Measurements from ENCODE around the gene SPOCK3. TPM values are rescaled to one million over a fixed set of nuclear protein-coding genes. Genes with fewer than 3 reads are reported as not detected.

SPOCK3 gene
- total RNA-seq, 1 experiment from 2014 or later: 0.24 TPM

DNA sequence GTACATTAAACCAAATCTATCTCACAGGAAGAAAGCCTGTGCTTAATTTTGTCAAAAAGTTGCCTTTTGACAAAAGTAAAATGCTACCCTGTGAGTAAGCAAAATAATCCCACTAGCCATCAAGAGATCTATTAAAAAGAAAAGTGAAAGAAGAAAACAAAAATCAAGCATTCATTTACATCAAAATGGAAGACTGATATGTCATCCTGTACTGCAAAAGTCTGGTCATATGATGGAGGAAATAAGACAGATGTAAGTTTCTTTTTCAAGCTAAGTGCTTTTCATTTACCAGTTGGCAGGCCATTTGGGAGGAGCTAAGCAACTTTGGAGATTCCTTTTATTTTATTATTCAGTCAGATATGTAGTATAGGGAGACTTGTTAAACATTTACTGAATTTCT lies 387.4 kb downstream of the SPOCK3 start:
- Mint-ChIP-seq H3K9me3 (peaks cover 35% of the 10 kb centered on the region), H3K4me1 (peaks cover 4% of the 10 kb centered on the region), H3K36me3 (peaks cover 47% of the 10 kb centered on the region), H3K27me3 (ENCODE audit: low read depth) (no peaks in the 10 kb centered on the region; the same call in 1 of the 2 replicates), H3K4me3 (no peak overlapping the region), H3K27ac (no peak overlapping the region)
- ATAC-seq (no peak), DNase-seq (ENCODE audit: low spot score) (no peak)
- no peak for TF ChIP-seq TEAD1 (CRISPR knock-in tag; IDR thresholded peaks at IDR 0.05)
- TF ChIP-seq NFE2L1 (CRISPR knock-in tag; IDR thresholded peaks at IDR 0.05): no peak
- TF ChIP-seq, protein P1, sequence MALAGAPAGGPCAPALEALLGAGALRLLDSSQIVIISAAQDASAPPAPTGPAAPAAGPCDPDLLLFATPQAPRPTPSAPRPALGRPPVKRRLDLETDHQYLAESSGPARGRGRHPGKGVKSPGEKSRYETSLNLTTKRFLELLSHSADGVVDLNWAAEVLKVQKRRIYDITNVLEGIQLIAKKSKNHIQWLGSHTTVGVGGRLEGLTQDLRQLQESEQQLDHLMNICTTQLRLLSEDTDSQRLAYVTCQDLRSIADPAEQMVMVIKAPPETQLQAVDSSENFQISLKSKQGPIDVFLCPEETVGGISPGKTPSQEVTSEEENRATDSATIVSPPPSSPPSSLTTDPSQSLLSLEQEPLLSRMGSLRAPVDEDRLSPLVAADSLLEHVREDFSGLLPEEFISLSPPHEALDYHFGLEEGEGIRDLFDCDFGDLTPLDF (CRISPR knock-in tag; IDR thresholded peaks at IDR 0.05): no peak
- TF ChIP-seq, protein P2, sequence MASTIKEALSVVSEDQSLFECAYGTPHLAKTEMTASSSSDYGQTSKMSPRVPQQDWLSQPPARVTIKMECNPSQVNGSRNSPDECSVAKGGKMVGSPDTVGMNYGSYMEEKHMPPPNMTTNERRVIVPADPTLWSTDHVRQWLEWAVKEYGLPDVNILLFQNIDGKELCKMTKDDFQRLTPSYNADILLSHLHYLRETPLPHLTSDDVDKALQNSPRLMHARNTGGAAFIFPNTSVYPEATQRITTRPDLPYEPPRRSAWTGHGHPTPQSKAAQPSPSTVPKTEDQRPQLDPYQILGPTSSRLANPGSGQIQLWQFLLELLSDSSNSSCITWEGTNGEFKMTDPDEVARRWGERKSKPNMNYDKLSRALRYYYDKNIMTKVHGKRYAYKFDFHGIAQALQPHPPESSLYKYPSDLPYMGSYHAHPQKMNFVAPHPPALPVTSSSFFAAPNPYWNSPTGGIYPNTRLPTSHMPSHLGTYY (CRISPR knock-in tag; IDR thresholded peaks at IDR 0.05): no peak
- no peak for TF ChIP-seq JAZF1 (CRISPR knock-in tag; IDR thresholded peaks at IDR 0.05)
- ChIA-PET POLR2A (no interaction called here), CTCF (no interaction called here)

DNA sequence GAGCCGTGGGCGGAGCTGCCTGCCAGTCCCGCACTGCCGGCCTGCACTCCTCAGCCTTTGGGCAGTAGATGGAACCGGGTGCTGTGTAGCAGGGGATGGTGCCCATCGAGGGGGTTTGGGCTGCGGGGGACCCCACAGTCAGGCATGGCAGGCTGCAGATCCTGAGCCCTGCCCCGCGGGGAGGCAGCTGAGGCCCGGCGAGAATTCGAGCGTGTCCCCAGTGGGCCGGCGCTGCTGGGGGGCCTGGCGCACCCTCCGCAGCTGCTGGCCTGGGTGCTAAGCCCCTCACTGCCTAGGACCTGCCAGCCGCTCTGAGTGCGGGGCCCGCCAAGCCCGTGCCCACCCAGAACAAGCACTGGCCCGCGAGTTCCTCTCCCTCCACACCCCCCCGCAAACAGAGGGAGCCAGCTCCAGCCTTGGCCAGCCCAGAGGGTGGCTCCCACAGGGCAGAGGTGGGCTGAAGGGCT lies 391.5 kb downstream of the SPOCK3 start:
- Mint-ChIP-seq H3K9me3 (peaks cover 24% of the 10 kb centered on the region), H3K36me3 (peaks cover 21% of the 10 kb centered on the region), H3K27ac (no peak overlapping the region), H3K4me1 (peaks cover 4% of the 10 kb centered on the region), H3K27me3 (ENCODE audit: low read depth) (no peaks in the 10 kb centered on the region), H3K4me3 (no peak overlapping the region)
- CTCF ChIA-PET: no interaction called here
- POLR2A ChIA-PET: no interaction called here
- no peak for TF ChIP-seq ZNF232 (CRISPR knock-in tag; IDR thresholded peaks at IDR 0.05)
- ATAC-seq: no peak
- DNase-seq (ENCODE audit: low spot score): no peak

DNA sequence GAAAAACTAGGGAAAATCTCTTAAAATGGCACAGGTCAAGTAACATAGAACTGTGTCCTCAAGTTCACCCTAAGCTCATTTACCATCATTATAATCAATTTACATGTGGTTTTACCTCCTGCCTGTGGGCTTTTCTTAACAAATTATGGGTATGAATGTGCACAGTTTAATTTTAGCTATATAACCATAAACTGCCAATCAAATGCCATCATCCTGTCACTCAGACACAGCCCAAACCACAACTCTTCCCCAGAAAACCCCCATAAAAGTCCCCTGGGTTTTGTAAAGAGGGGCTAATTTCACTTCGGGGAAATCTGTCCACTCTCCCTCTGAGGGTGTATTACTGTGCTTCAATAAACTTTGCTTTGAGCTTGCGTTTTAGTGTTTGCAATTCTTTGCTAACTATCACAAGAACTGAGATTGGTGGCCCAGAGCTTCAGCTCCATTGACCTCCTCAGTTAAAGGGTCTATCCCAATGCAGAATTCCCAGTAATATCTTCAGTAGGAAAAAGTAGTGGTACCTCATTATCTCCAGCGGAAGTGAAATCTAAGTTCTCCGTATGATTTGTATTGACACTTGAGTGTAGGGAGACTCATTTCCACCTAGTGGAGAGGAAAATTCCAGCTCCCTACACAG lies 394.6 kb downstream of the SPOCK3 start:
- CTCF ChIA-PET: no interaction called here
- POLR2A ChIA-PET: no interaction called here
- TF ChIP-seq KAT7 (CRISPR knock-in tag; IDR thresholded peaks at IDR 0.05; ENCODE audit: borderline replicate concordance) (no peak), SMAD4 (CRISPR knock-in tag; IDR thresholded peaks at IDR 0.05) (no peak)
- TF ChIP-seq, protein P3, sequence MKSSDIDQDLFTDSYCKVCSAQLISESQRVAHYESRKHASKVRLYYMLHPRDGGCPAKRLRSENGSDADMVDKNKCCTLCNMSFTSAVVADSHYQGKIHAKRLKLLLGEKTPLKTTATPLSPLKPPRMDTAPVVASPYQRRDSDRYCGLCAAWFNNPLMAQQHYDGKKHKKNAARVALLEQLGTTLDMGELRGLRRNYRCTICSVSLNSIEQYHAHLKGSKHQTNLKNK (CRISPR knock-in tag; IDR thresholded peaks at IDR 0.05): no peak
- TF ChIP-seq, protein P4, sequence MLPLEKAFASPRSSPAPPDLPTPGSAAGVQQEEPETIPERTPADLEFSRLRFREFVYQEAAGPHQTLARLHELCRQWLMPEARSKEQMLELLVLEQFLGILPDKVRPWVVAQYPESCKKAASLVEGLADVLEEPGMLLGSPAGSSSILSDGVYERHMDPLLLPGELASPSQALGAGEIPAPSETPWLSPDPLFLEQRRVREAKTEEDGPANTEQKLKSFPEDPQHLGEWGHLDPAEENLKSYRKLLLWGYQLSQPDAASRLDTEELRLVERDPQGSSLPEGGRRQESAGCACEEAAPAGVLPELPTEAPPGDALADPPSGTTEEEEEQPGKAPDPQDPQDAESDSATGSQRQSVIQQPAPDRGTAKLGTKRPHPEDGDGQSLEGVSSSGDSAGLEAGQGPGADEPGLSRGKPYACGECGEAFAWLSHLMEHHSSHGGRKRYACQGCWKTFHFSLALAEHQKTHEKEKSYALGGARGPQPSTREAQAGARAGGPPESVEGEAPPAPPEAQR (CRISPR knock-in tag; IDR thresholded peaks at IDR 0.05): no peak
- no peaks in the 10 kb centered on the region for H3K4me1 Mint-ChIP-seq
- H3K27me3 Mint-ChIP-seq (ENCODE audit: low read depth): no peaks in the 10 kb centered on the region
- no peak overlapping the region for H3K27ac Mint-ChIP-seq
- ATAC-seq (no peak), DNase-seq (ENCODE audit: low spot score) (no peak)
- peaks cover 30% of the 10 kb centered on the region for H3K9me3 Mint-ChIP-seq
- no peak overlapping the region for H3K4me3 Mint-ChIP-seq
- peaks cover 24% of the 10 kb centered on the region for H3K36me3 Mint-ChIP-seq

DNA sequence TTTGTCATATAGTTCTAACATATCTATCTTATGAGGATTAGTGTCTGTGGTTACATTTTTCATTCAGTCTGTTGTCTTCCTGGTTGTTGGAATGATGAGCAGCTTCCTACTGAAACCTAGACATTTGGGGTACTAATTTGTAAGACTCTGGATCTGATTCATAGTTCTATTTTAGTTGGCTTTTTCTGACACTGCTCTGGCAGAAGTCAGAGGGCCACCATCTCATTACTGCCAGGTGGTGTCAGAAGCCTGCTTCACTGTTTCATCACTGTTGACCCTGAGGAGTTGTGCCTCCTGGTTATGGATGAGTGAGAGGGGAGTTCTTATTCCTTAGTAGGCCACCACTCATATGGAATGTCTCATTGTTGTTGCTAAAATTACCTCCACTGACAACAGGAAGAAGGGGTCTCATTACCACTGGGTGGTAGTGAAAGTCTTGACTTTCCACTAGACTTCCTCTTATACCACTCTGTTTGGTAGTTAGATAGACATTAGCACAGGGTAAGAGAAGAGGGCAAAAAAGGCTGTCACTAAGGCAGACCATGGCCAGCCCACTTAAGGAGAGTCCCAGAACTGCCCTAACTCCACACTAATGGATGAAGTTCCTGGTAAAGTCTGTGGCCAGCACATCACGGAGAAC lies 395.2 kb downstream of the SPOCK3 start:
- CTCF ChIA-PET: no interaction called here
- ATAC-seq (no peak), DNase-seq (ENCODE audit: low spot score) (no peak)
- no peak overlapping the region for H3K27ac Mint-ChIP-seq
- peaks cover 24% of the 10 kb centered on the region for H3K36me3 Mint-ChIP-seq
- H3K4me3 Mint-ChIP-seq: no peak overlapping the region
- POLR2A ChIA-PET: no interaction called here
- H3K9me3 Mint-ChIP-seq: peaks cover 30% of the 10 kb centered on the region
- no peaks in the 10 kb centered on the region for H3K27me3 Mint-ChIP-seq (ENCODE audit: low read depth)
- no peaks in the 10 kb centered on the region for H3K4me1 Mint-ChIP-seq
- TF ChIP-seq, protein P5, sequence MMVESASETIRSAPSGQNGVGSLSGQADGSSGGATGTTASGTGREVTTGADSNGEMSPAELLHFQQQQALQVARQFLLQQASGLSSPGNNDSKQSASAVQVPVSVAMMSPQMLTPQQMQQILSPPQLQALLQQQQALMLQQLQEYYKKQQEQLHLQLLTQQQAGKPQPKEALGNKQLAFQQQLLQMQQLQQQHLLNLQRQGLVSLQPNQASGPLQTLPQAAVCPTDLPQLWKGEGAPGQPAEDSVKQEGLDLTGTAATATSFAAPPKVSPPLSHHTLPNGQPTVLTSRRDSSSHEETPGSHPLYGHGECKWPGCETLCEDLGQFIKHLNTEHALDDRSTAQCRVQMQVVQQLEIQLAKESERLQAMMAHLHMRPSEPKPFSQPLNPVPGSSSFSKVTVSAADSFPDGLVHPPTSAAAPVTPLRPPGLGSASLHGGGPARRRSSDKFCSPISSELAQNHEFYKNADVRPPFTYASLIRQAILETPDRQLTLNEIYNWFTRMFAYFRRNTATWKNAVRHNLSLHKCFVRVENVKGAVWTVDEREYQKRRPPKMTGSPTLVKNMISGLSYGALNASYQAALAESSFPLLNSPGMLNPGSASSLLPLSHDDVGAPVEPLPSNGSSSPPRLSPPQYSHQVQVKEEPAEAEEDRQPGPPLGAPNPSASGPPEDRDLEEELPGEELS (CRISPR knock-in tag; IDR thresholded peaks at IDR 0.05): no peak
- TF ChIP-seq GRHL2 (CRISPR knock-in tag; IDR thresholded peaks at IDR 0.05; ENCODE audit: insufficient replicate concordance, severe bottlenecking) (no peak), NR1H2 (CRISPR knock-in tag; IDR thresholded peaks at IDR 0.05) (no peak), MYBL2 (CRISPR knock-in tag; IDR thresholded peaks at IDR 0.05) (no peak), RORB (CRISPR knock-in tag; IDR thresholded peaks at IDR 0.05) (no peak), CBFB (CRISPR knock-in tag; IDR thresholded peaks at IDR 0.05; ENCODE audit: low read depth) (no peak)
- TF ChIP-seq, protein P6, sequence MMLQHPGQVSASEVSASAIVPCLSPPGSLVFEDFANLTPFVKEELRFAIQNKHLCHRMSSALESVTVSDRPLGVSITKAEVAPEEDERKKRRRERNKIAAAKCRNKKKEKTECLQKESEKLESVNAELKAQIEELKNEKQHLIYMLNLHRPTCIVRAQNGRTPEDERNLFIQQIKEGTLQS (CRISPR knock-in tag; conservative IDR thresholded peaks at IDR 0.05): no peak
- TF ChIP-seq, protein P7, sequence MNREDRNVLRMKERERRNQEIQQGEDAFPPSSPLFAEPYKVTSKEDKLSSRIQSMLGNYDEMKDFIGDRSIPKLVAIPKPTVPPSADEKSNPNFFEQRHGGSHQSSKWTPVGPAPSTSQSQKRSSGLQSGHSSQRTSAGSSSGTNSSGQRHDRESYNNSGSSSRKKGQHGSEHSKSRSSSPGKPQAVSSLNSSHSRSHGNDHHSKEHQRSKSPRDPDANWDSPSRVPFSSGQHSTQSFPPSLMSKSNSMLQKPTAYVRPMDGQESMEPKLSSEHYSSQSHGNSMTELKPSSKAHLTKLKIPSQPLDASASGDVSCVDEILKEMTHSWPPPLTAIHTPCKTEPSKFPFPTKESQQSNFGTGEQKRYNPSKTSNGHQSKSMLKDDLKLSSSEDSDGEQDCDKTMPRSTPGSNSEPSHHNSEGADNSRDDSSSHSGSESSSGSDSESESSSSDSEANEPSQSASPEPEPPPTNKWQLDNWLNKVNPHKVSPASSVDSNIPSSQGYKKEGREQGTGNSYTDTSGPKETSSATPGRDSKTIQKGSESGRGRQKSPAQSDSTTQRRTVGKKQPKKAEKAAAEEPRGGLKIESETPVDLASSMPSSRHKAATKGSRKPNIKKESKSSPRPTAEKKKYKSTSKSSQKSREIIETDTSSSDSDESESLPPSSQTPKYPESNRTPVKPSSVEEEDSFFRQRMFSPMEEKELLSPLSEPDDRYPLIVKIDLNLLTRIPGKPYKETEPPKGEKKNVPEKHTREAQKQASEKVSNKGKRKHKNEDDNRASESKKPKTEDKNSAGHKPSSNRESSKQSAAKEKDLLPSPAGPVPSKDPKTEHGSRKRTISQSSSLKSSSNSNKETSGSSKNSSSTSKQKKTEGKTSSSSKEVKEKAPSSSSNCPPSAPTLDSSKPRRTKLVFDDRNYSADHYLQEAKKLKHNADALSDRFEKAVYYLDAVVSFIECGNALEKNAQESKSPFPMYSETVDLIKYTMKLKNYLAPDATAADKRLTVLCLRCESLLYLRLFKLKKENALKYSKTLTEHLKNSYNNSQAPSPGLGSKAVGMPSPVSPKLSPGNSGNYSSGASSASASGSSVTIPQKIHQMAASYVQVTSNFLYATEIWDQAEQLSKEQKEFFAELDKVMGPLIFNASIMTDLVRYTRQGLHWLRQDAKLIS (CRISPR knock-in tag; IDR thresholded peaks at IDR 0.05; ENCODE audit: borderline replicate concordance): no peak

All from WTC11 (cell line).